GM18517 (cell line): Measurements from ENCODE around the gene IDE.
"Not testable (repeated sequence)": the region's sequence is repeated elsewhere in the genome, so short reads cannot be mapped to it uniquely, and the experiment has no call there.

Experiments used
- ATAC-seq: cut with Tn5 transposase; IDR thresholded peaks from one replicate; pipeline ENCODE4 v1.9.1; 2021; ENCODE audit warnings: mild to moderate bottlenecking, moderate library complexity; ENCODE audit not compliant: unreplicated experiment

Gene IDE

DNA sequence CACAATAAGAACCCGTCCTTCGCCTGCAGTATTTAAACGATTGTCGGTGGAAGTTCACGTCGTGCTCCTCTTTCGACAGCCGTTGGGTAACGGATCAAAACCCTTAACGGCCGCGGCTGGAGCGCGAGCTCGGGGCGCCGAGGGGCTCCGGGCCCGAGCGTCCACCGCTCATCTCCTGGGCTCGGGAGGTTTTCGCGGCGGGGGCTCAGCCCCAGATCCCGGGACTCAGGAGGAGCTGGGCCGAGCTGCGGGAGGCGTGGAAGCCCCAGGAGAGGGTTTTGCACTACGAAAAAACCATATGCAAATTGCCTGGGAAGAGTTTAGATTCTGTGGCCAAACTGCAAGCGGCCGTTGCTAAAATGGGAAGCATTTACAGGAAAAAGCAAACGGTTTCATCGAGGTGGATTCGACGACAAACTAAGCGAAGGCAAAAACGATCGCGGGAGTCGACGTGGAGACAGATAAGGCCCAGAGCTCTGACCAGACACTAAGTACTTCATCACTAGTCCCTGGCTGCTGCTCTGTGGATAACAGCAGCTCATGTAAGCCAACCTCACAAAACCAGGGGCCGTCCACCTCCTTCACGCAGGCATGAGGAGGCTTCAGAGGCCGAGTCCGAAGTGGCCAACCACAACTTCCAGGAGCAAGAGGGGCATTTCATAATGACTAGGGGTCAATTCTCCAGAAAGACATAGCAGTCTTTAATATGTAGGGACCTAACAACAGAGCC lies 153.2 kb downstream of the IDE start:
- ATAC-seq, result no peak

DNA sequence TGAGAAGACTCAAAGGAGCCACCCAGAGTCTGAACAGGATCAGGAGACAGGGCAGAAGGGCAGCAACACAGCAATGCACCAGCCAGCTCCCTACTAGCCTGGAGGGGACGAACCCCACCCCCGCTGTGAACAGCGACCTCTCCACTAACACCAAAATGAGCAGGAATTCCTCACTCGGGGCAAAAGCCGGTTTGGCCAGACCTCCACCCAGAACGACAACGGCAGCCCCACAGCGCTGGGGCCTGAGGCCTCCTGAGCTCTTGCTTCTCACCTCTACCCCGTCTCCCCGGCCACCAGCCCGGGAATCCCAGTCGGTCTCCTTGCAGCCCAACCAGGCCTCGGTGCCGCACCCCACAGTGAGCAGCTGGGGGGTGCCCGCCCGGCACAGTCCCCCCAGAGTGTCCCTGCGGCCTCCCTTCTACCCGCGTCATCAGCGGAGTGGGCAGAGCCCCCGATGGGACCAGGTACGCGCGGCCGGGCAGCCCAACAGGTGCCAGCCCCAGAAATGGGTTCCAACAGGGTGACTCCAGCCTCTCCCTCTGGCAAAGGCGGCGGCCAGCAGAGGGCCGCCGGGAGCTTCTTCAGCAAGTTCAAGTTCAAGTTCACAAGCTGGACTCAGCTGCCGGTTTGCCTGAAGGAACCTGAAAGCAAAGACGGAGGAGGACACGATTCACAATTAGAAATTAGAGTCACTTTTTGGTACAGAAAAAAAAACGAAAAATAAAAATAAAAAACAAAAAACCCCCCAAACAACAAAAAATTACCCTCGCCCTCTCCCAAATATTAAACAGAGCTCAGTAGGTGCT lies 153.9 kb downstream of the IDE start:
- no peak for ATAC-seq

DNA sequence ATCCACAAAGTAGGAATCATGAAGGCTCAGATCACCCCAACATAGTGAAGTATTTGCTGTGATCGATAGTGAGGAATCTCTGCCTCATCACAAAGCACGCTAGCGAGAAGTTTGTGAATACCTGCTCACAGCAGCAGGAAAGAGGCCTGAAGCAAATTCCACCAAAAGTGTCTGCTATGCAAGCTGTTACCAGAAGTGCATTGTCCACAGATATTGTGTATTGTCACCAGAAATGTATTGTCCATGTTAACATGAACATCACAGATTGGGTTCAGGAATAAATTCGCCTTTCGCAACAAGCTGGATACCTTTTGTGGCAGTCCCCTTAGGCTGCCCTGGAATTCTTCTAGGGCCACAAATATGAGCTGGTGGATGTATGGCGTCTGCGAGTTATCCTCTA lies 155.0 kb downstream of the IDE start:
- ATAC-seq, result no peak

DNA sequence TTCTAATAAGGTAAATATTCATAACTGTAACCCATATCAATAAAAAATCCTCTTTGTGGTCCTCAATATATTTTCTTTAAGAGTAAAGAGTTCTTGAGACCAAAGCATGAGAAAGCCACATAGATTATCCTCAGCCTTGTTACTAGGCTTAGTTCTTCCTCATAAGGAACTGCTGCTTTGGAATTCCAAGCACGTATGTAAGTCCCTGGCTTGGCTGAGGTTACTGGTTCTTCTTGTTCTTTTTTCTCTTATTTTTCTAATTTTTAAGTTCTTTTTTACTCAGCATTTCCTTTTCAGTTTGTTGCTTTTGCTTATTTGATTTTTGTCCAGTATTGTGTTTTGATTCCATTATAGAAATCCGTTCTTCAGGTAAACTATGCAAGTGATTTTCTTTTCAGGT lies 155.7 kb downstream of the IDE start:
- ATAC-seq, result no peak

DNA sequence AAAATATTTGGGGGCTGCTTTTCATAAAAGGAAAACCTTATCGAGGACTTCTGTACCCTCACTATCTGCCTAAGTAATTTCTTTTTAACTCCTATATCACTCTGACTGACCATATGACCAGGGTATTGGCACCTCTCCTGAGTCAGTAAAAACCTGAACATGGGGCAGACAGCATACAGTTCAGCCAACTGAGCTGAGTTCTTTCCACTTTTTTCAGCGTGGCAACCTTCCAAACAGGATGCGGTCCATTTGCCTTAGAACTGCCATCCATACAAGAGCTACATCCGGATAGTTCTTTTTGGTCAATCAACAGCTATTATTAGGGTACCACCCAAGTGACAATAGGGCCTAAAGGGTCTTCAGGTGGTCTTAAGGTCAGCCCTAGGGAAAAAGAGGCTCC lies 160.4 kb downstream of the IDE start:
- no peak for ATAC-seq

DNA sequence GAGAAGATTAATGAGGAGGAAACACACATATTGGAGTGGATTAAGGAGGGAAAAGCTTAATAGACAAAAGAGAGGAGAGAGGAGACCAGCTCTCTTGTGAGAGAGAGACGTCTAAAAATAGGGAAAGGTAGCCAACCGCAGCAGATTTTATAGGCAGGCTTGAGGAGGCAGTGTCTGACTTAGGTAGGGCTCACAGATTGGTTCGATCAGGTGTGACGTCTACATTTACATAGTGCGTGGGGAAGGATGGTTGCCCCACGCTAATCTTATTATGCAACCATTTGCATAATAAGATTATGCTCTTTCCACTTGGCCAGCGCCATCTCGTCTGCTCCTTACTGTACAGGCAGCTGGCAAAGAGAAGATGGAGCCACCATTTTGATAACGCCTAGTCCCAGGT lies 160.9 kb downstream of the IDE start:
- ATAC-seq, result no peak

DNA sequence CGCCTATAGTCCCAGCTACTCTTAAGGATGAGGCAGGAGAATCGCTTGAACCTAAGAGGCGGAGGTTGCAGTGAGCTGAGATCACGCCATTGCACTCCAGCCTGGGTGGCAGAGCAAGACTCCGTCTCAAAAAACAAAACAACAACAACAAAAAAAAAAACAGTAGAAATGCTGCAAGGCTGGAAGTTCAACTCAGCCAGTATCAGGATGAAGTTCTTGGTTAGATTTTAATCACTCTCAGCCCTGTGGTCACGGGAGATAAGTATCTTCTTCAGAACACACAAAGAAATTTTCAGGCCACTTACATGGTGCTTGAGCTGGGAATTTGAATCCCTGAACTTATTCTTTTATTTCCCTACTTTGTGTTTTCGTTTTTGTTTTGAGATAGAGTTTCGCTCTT lies 162.5 kb downstream of the IDE start:
- no peak for ATAC-seq

DNA sequence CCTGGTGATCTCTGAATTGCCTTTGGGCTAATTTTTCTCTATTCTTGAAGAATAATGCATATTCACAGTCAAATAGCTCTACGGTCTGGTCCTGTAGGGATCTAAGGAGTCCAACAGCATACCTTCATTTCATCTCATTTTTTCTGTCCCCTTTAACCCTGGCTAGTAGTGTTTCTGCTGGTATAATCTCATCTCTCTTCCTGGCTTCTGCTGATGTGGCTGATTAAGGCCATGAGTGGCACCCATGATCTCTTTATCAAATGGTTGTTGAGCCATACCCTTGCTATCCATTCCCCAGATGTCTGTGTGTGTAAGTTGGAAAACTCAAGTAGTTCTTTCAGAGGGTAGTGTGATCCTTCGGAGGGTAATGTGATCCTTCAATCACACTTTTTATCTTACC lies 163.4 kb downstream of the IDE start:
- no peak for ATAC-seq

DNA sequence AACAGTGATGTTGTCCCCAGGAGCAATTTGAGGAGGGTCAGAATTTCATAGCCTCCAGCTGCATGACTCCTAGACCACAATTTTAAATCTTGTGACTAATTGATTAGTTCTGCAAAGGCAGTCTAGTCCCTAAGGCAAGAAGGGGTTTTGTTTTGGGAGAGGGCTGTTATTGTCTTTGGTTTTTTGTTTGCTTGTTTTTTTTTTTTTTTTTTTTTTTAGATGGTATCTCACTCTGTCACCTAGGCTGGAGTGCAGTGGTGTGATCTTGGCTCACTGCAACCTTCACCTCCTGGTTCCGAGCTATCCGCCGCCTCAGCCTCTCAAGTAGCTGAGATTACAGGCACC lies 165.9 kb downstream of the IDE start:
- ATAC-seq, result no peak

DNA sequence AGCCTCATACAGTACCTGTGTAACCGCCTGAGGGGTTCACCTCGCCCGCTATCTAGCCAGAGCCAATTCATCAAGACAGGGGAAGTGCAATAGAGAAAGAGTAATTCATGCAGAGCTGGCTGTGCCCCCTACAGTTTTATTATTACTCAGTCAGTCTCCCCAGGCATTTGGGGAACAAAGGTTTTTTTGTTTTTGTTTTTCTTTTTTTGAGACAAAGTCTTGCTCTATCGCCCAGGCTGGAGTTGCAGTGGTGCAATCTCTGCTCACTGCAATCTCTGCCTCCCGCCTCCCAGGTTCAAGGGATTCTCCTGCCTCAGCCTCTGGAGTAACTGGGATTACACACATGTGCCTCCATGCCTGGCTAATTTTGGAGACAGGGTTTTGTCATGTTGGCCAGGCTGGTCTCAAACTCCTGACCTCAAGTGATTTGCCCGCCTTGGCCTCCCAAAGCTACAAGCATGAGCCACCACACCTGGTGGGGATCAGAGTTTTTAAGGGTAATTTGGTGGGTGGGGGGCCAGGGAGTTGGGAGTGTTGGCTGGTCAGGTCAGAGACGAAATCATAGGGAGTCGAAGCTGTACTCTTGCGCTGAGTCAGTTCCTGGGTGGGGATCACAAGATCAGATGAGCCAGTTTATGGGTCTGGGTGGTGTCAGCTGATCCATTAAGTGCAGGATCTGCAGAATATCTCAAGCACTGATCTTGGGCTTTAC lies 166.4 kb downstream of the IDE start:
- no peak for ATAC-seq

DNA sequence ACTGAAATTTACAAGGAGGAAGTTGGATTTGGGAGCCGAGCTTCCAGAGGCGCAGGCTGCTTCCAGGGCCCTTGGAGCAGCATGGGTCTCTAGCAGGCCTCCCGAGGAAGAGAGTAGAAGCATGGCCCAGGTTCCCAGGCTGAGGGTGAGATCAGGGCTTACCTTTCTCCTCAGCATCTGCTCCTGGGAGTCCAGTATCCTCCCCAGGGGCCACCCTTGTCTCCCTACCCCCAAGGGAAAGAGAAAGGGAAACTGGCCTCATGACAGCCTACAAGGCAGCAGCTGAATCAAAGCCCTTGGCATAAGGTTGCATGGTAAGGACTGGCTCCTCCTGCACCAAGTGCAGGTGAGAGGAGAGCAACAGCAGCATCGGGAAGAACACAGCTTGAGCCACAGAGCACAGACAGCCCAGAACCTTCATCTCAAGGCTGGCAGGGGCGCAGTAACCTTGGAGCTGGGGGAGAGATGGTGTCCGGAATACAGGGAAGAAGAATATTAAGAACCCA lies 168.4 kb downstream of the IDE start:
- ATAC-seq, result no peak

DNA sequence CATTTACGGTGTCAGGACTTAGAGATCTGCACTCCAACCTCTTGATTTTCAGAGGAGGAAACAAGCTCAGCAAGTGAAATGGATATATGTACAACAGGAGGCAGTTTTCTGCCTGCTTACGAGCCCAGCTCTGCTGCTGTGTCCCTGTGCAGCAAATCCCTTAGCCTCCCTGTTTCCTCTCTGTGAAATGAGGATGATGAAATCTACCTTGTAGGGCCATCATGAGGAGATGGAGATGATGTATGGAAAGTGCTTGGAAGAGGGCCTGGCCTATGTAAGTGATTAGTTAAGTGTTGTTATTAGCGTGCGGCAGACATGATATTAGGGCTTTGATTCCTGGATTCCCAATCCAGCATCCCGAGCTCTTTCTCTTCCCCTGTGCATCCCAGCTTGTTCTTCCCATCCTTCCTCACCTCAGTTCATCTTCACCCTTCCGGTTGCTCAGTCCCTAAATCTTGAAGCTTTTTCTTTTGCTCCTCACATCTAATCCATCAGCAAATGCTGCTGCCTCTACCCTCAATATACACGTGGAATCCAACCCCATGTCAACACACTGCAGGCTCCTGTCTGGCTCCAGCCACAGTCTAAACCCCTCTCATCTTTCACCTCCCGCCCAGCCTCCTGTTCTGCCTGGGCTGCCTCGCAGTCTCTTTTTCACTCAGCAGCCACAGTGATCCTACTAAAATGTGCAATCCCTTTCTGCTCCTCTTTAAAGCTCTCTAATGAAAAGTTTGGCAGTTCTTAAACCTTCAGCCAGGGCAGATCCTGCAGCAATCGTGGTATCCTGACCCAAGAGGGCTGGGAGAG lies 169.1 kb downstream of the IDE start:
- ATAC-seq, result no peak

DNA sequence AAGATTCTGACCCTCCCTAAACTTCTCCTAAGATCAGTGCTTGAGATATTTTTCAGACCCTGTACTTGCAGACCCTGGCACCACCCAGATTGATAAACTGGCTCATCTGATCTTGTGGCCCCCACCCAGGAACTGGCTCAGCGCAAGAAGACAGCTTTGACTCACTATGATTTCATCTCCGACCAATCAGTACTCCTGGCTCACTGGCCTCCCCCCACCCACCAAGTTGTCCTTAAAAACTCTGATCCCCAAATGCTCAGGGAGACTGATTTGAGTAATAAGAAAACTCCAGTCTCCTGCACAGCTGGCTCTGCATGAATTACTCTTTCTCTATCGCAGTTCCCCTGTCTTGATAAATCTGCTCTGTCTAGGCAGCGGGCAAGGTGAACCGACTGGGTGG lies 171.7 kb downstream of the IDE start:
- ATAC-seq, result not testable (repeated sequence)
